HepG2 (cell line): ENCODE results near the gene PUM1. TPM values are rescaled to one million over a fixed set of nuclear protein-coding genes. Genes with fewer than 3 reads are reported as not detected.
A peak's percentile ranks its signal among the peaks of the same experiment; 100 is the strongest.

Source experiments
- ATAC-seq: fragments of 200-7000 bp; cut with Tn5 transposase; 3 replicates; pipeline ENCODE4 v1.9.1; 2020; ENCODE audit warnings: mild to moderate bottlenecking, moderate library complexity
- BruUV-seq: library from RNA; stranded (reverse); fragments of 400-500 nt; replicated peaks from 2 replicates; lab custom pipeline; 2021; lab: Mats Ljungman, UMichigan
- CTCF ChIA-PET: fragments of 300-600 bp; formaldehyde crosslinking; extraction: SDS; loops from one replicate; lab custom pipeline; 2021; ENCODE audit warnings: low total read pairs, inconsistent platforms, low intra/inter-chr PET ratio; lab: Yijun Ruan, JAX
- POLR2A ChIA-PET: fragments of 350-600 bp; sonication (Branson Sonifier 250); formaldehyde crosslinking; loops from one replicate; lab custom pipeline; 2020; ENCODE audit warnings: antibody characterized with exemption, inconsistent platforms; lab: Yijun Ruan, JAX
- DNase-seq: peaks from one replicate; pipeline ENCODE4 v3.0.0-alpha.2; 2015; ENCODE audit warnings: low spot score
- FAIRE-seq: peaks from 3 replicates; lab custom pipeline; 2011; peaks lifted over from hg19 to GRCh38; lab: Jason Lieb, UNC
- H2AFZ ChIP-seq: one replicate; pipeline ENCODE4 v1.6.1; 2011; ENCODE audit warnings: low read length, inconsistent platforms
- H3K27ac ChIP-seq: fragments of 300-600 bp; 3 replicates; pipeline ENCODE4 v1.8.0; 2011; ENCODE audit warnings: mixed run types, mild to moderate bottlenecking, mixed read lengths, low read length, inconsistent platforms; ENCODE audit not compliant: insufficient read depth; ENCODE audit errors: extremely low read length
- H3K27me3 ChIP-seq, 2 experiments: fragments of 200-600 bp in 1 of 2; 2 replicates in 1 of 2; 3 replicates in 1 of 2; pipeline versions ENCODE4 v1.6.0 to v1.8.0; 2011; ENCODE audit warnings: low read length in 2 of 2, mild to moderate bottlenecking in 2 of 2, moderate library complexity in 2 of 2, inconsistent platforms in 1 of 2; ENCODE audit not compliant: insufficient read depth in 2 of 2, control insufficient read depth in 1 of 2
- H3K36me3 ChIP-seq, 2 experiments: fragments of 200-600 bp in 1 of 2; replicated peaks in 1 of 2; 2 replicates in 1 of 2; 3 replicates in 1 of 2; pipeline versions ENCODE4 v1.5.1 to v1.8.0; 2011; ENCODE audit warnings: low read length in 2 of 2, inconsistent platforms in 1 of 2; ENCODE audit not compliant: insufficient read depth in 2 of 2, control insufficient read depth in 1 of 2
- H3K4me1 ChIP-seq: 2 replicates; pipeline ENCODE4 v1.5.1; 2012; ENCODE audit warnings: low read length, inconsistent platforms; ENCODE audit not compliant: insufficient read depth
- H3K4me2 ChIP-seq: 2 replicates; pipeline ENCODE4 v1.6.0; 2011; ENCODE audit warnings: low read depth, low read length, inconsistent platforms
- H3K4me3 ChIP-seq, 3 experiments: fragments of 200-600 bp in 1 of 3; sonication (generic), shearing (Covaris generic) in 1 of 3; replicated peaks in 1 of 3; 2 replicates each; pipeline ENCODE4 v1.5.1; 2011 to 2016; ENCODE audit warnings: low read length in 3 of 3, inconsistent platforms in 2 of 3, low read depth in 2 of 3, mild to moderate bottlenecking in 2 of 3, control low read depth in 1 of 3, mixed read lengths in 1 of 3; ENCODE audit not compliant: insufficient read depth in 1 of 3
- H3K79me2 ChIP-seq: one replicate; pipeline ENCODE4 v1.6.1; 2011; ENCODE audit warnings: low read length, inconsistent platforms; ENCODE audit not compliant: insufficient read depth
- H3K9ac ChIP-seq: 2 replicates; pipeline ENCODE4 v1.6.0; 2011; ENCODE audit warnings: mild to moderate bottlenecking, low read depth, low read length, inconsistent platforms; ENCODE audit not compliant: insufficient read depth
- H3K9me3 ChIP-seq: 2 replicates; pipeline ENCODE4 v1.5.1; 2012; ENCODE audit warnings: mild to moderate bottlenecking, low read length
- H4K20me1 ChIP-seq: 2 replicates; pipeline ENCODE4 v1.6.0; 2011; ENCODE audit warnings: inconsistent platforms, mild to moderate bottlenecking, low read length, moderate library complexity; ENCODE audit not compliant: insufficient read depth
- ARHGAP35 ChIP-seq: sonication (generic); formaldehyde crosslinking; IDR thresholded peaks from 2 replicates; pipeline ENCODE4 v1.9.0; 2022; ENCODE audit warnings: mild to moderate bottlenecking, inconsistent platforms, moderate library complexity, missing genetic modification reagents, borderline replicate concordance
- CBX1 ChIP-seq: IDR thresholded peaks from one replicate; pipeline ENCODE4 v1.6.1; 2016; ENCODE audit warnings: antibody characterized with exemption, low read depth
- CCDC6 ChIP-seq: sonication (generic); formaldehyde crosslinking; IDR thresholded peaks from 2 replicates; pipeline ENCODE4 v1.8.1; 2022; ENCODE audit warnings: mild to moderate bottlenecking, missing genetic modification reagents, moderate library complexity
- CREB1 ChIP-seq, 2 experiments: fragments of 450-650 bp in 1 of 2; IDR thresholded peaks; 2 replicates each; pipeline ENCODE4 v1.6.1; 2016 to 2017; ENCODE audit warnings: control low read depth in 1 of 2, mild to moderate bottlenecking in 1 of 2, missing compliant biosample characterization in 1 of 2, missing genetic modification characterization in 1 of 2
- ETV5 ChIP-seq: IDR thresholded peaks from 2 replicates; pipeline ENCODE4 v1.6.1; 2018; ENCODE audit warnings: missing biosample characterization, missing genetic modification reagents, inconsistent platforms, borderline replicate concordance
- NR2F2 ChIP-seq: IDR thresholded peaks from 2 replicates; pipeline ENCODE4 v1.6.1; 2012; ENCODE audit warnings: low read depth, inconsistent platforms, borderline replicate concordance
- PTBP1 ChIP-seq: fragments of 200-400 bp; formaldehyde crosslinking; IDR thresholded peaks from 2 replicates; pipeline ENCODE4 v1.6.1; 2018; ENCODE audit warnings: low read length, low read depth; ENCODE audit not compliant: poor library complexity, severe bottlenecking
- RAD51 ChIP-seq: fragments of 450-650 bp; IDR thresholded peaks from 2 replicates; pipeline ENCODE4 v1.6.1; 2016; ENCODE audit warnings: borderline replicate concordance
- SIN3A ChIP-seq: IDR thresholded peaks from 2 replicates; pipeline ENCODE4 v1.6.1; 2011; ENCODE audit warnings: low read depth, mild to moderate bottlenecking, control low read depth, low read length, borderline replicate concordance
- SOX5 ChIP-seq: IDR thresholded peaks from 2 replicates; pipeline ENCODE4 v1.6.1; 2016; ENCODE audit warnings: borderline replicate concordance
- TRIM24 ChIP-seq: sonication (generic); formaldehyde crosslinking; IDR thresholded peaks from 2 replicates; pipeline ENCODE4 v1.8.0; 2022; ENCODE audit warnings: mild to moderate bottlenecking, missing genetic modification reagents
- ZBTB26 ChIP-seq: IDR thresholded peaks from 2 replicates; pipeline ENCODE4 v1.6.1; 2016; ENCODE audit warnings: missing compliant biosample characterization, missing genetic modification reagents, borderline replicate concordance
- ZNF33B ChIP-seq: sonication (generic); formaldehyde crosslinking; IDR thresholded peaks from 2 replicates; pipeline ENCODE4 v1.5.1; 2020; ENCODE audit warnings: mild to moderate bottlenecking, missing genetic modification reagents
- ZNF660 ChIP-seq: sonication (generic); formaldehyde crosslinking; IDR thresholded peaks from 2 replicates; pipeline ENCODE4 v1.5.1; 2020; ENCODE audit warnings: mild to moderate bottlenecking, low read depth, missing genetic modification reagents, borderline replicate concordance
- ZNF839 ChIP-seq: sonication (generic); formaldehyde crosslinking; IDR thresholded peaks from 2 replicates; pipeline ENCODE4 v1.4.0; 2020; ENCODE audit warnings: missing genetic modification reagents, mild to moderate bottlenecking, borderline replicate concordance
- WGBS: methylation state at CpG from one replicate; pipeline ENCODE4 v1.1.6; 2017; ENCODE audit warnings: low lambda C conversion rate; 5-methylcytosine and 5-hydroxymethylcytosine counted together
- in situ Hi-C: cut with HindIII; loops from 2 replicates; pipeline ENCODE4 v1.10.0; 2017; ENCODE audit warnings: low pct_unique_long_range_greater_than_20kb; ENCODE audit not compliant: extremely low pct_ligation_motif_present
- intact Hi-C: fragments of 100-400 bp; cut with micrococcal nuclease; formaldehyde crosslinking; loops from one replicate; pipeline ENCODE4 v1.10.0; 2022; ENCODE audit not compliant: unreplicated experiment
- polyA plus RNA-seq, 8 experiments: library from polyadenylated mRNA; depleted of rRNA in 3 of 8; stranded (reverse) in 7 of 8; unstranded in 1 of 8; fragments of >200 nt; fragmentation: Illumina TruSeq in 4 of 8; extraction: Trizol in 4 of 8; gene quantifications; 2 replicates each; pipeline versions ENCODE4 v1.2.1 to v1.2.3, GENCODE V29; 2011 to 2016; ENCODE audit warnings: low read depth in 4 of 8, missing spikeins in 1 of 8, mixed read lengths in 1 of 8; ENCODE audit not compliant: insufficient read depth in 1 of 8
- total RNA-seq, 5 experiments: library from RNA; depleted of rRNA; stranded (reverse); fragments of >200 nt; fragmentation: Illumina TruSeq; extraction: Trizol; gene quantifications; 2 replicates each; pipeline ENCODE4 v1.2.3, GENCODE V29; 2016; ENCODE audit warnings: low read depth in 1 of 5
- TF ChIP-seq, protein P1 (sequence below): sonication (generic); formaldehyde crosslinking; IDR thresholded peaks from 2 replicates; pipeline ENCODE4 v1.4.0; 2020; ENCODE audit warnings: missing genetic modification reagents, borderline replicate concordance

Gene PUM1
- total and polyA plus RNA-seq, 2 of the 13 experiments (the other 11 are each of a cell fraction or from before 2014, with no cell fraction given): 64.7 to 91.0 TPM

- ChIA-PET POLR2A (no interaction called here), CTCF (no interaction called here)
- Histone ChIP-seq H3K36me3 (peaks cover 13 to 74% of the 10 kb centered on the region in 2 experiments), H4K20me1 (peaks cover 94% of the 10 kb centered on the region), H3K4me3 (no peak overlapping the region), H3K4me1 (peaks cover 30% of the 10 kb centered on the region), H3K79me2 (peaks cover 92% of the 10 kb centered on the region), H3K27ac (no peak overlapping the region), H3K9ac (no peak overlapping the region), H3K27me3 (no peaks in the 10 kb centered on the region), H3K9me3 (no peaks in the 10 kb centered on the region), H2AFZ (no peak overlapping the region), H3K4me2 (no peak overlapping the region)
- 94% methylated on average over 3 of the region's 3 CpGs for WGBS
- TF ChIP-seq, protein P1, sequence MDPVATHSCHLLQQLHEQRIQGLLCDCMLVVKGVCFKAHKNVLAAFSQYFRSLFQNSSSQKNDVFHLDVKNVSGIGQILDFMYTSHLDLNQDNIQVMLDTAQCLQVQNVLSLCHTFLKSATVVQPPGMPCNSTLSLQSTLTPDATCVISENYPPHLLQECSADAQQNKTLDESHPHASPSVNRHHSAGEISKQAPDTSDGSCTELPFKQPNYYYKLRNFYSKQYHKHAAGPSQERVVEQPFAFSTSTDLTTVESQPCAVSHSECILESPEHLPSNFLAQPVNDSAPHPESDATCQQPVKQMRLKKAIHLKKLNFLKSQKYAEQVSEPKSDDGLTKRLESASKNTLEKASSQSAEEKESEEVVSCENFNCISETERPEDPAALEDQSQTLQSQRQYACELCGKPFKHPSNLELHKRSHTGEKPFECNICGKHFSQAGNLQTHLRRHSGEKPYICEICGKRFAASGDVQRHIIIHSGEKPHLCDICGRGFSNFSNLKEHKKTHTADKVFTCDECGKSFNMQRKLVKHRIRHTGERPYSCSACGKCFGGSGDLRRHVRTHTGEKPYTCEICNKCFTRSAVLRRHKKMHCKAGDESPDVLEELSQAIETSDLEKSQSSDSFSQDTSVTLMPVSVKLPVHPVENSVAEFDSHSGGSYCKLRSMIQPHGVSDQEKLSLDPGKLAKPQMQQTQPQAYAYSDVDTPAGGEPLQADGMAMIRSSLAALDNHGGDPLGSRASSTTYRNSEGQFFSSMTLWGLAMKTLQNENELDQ: no peak
- TF ChIP-seq CREB1 (IDR thresholded peaks at IDR 0.05) (no peak), CREB1 (CRISPR knock-in tag; IDR thresholded peaks at IDR 0.05) (0 out of 2 replicates have a peak, but pooled peaks have one; percentile 4)
- no peak for DNase-seq
- intact Hi-C loops: no loop called here
- in situ Hi-C loops: no loop called here
- BruUV-seq: no TSS peak
- no peak for ATAC-seq
- FAIRE-seq: no peak
These were observed 78.8 kb downstream of the PUM1 start for GRCh38 chr1:30986755-30987154.

DNA sequence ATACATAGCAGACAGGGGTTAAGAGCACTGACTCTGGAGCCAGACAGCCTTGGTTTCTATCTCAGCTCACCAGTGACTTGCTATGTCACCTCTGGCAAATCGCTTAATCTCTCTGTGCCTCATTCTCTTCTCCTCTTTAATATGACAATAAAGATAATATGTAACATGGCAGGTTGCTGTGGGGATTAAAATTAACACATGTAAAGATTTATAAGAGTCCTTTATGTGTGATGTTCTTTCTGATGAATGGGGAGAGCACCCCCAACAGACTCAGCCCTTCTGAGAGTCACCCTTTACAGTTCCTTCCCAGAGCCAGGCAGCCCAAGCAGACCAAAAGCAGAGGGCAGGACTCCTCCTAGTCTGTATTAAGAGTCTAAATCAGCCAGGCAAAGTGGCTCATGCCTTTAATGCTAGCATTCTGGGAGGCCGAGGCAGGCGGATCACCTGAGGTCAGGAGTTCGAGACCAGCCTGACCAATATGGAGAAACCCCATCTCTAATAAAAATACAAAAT lies 80.5 kb downstream of the PUM1 start:
- no peak overlapping the region for H3K9ac ChIP-seq
- H3K27ac ChIP-seq: no peak overlapping the region
- H3K4me1 ChIP-seq: peaks cover 19% of the 10 kb centered on the region
- H3K79me2 ChIP-seq: peaks cover 85% of the 10 kb centered on the region
- FAIRE-seq (no peak), ATAC-seq (no peak), DNase-seq (no peak)
- ChIA-PET POLR2A (no interaction called here), CTCF (no interaction called here)
- H3K4me2 ChIP-seq: no peak overlapping the region
- BruUV-seq: no TSS peak
- peaks cover 11 to 70% of the 10 kb centered on the region in 2 experiments for H3K36me3 ChIP-seq
- H4K20me1 ChIP-seq: peaks cover 90% of the 10 kb centered on the region
- H3K4me3 ChIP-seq: no peak overlapping the region
- WGBS: 99% methylated on average over 4 of the region's 4 CpGs
- in situ Hi-C loops (no loop called here), intact Hi-C loops (no loop called here)
- no peaks in the 10 kb centered on the region for H3K27me3 ChIP-seq
- H2AFZ ChIP-seq: no peak overlapping the region
- H3K9me3 ChIP-seq: no peaks in the 10 kb centered on the region
- TF ChIP-seq SIN3A (no peak), CBX1 (no peak), ZNF33B (CRISPR knock-in tag) (no peak), TRIM24 (no peak), PTBP1 (no peak), SOX5 (CRISPR knock-in tag) (no peak), ZNF660 (CRISPR knock-in tag) (no peak), ZNF839 (no peak), ZBTB26 (CRISPR knock-in tag) (no peak), CCDC6 (no peak), ARHGAP35 (CRISPR knock-in tag) (no peak), NR2F2 (no peak), RAD51 (no peak), ETV5 (CRISPR knock-in tag) (no peak)
